Adrenal gland (tissue), 12 donors: ENCODE results near the gene SLC8A2. TPM values are rescaled to one million over a fixed set of nuclear protein-coding genes. Genes with fewer than 3 reads are reported as not detected.

ENCODE experiments used
- DNase-seq, 7 donors: peaks; one replicate each; pipeline ENCODE4 v3.0.0-alpha.2; 2019 to 2020
- H3K27ac ChIP-seq, 5 donors: fragments of 200-600 bp; sonication (generic) in 4 of 5; 1 replicate in 3 of 5; 2 replicates in 2 of 5; pipeline versions ENCODE4 v1.5.1 to v1.8.0; 2016 to 2020; ENCODE audit warnings: mild to moderate bottlenecking in 1 of 5
- H3K27me3 ChIP-seq: fragments of 200-600 bp; 2 replicates; pipeline ENCODE4 v1.8.0; 2021
- H3K36me3 ChIP-seq, 2 donors: fragments of 200-600 bp; replicated peaks in 1 of 2; 1 replicate in 1 of 2; 2 replicates in 1 of 2; pipeline versions ENCODE4 v1.5.1 to v1.8.0; 2018 to 2022
- H3K4me1 ChIP-seq, 2 donors: fragments of 200-600 bp; replicated peaks in 1 of 2; 1 replicate in 1 of 2; 2 replicates in 1 of 2; pipeline versions ENCODE4 v1.5.1 to v1.8.0; 2018 to 2021
- H3K4me3 ChIP-seq, 4 donors: fragments of 200-600 bp; sonication (generic) in 3 of 4; one replicate each; pipeline ENCODE4 v1.5.1; 2016 to 2018
- H3K9me3 ChIP-seq, 3 donors: fragments of 200-600 bp; sonication (generic) in 1 of 3; replicated peaks in 1 of 3; 1 replicate in 2 of 3; 2 replicates in 1 of 3; pipeline versions ENCODE4 v1.5.1 to v1.8.0; 2016 to 2021
- POLR2A ChIP-seq, 2 donors: fragments of 450-650 bp; IDR thresholded peaks; one replicate each; pipeline ENCODE4 v1.6.1; 2017; ENCODE audit warnings: antibody characterized with exemption in 2 of 2, mild to moderate bottlenecking in 2 of 2, moderate library complexity in 1 of 2
- WGBS, 4 donors: extraction: QIAGEN DNeasy Blood & Tissue Kit in 2 of 4; methylation state at CpG; one replicate each; pipeline versions ENCODE4 v1.1.5 to v1.1.7; 2013 to 2017; 5-methylcytosine and 5-hydroxymethylcytosine counted together
- intact Hi-C, 2 donors: fragments of 100-400 bp; cut with DNase I; formaldehyde crosslinking; loops; one replicate each; pipeline versions ENCODE4 v1.14.1 to v1.15.0; 2022 to 2023
- polyA plus RNA-seq, 3 donors: library from polyadenylated mRNA; stranded (reverse); fragments of 200-250 nt in 2 of 3; fragments of 350-450 nt in 1 of 3; fragmentation: Illumina TruSeq in 1 of 3; extraction: RNeasy Lipid Tissue Mini Kit (QIAGEN cat#74804) in 1 of 3; gene quantifications; one replicate each; pipeline ENCODE4 v1.2.3, GENCODE V29; 2013 to 2014
- total RNA-seq, 9 donors: library from RNA; depleted of rRNA in 4 of 9; stranded (reverse); fragments of >200 nt in 4 of 9; fragments of 120-200 nt in 1 of 9; fragmentation: NEBNext Ultra II Directional in 1 of 9; extraction: Animal tissue kit (Norgen Biotek cat#: 25700) in 1 of 9; gene quantifications; one replicate each; pipeline versions ENCODE4 v1.1.0 to v1.2.4, GENCODE V29; 2013 to 2023
- TF ChIP-seq, protein P1 (sequence below), 6 experiments: fragments of 450-650 bp in 4 of 6; fragments of 200-600 bp in 2 of 6; sonication (generic) in 1 of 6; IDR thresholded peaks; 1 replicate in 5 of 6; 2 replicates in 1 of 6; pipeline versions ENCODE4 v1.5.1 to v1.8.0; 2016 to 2021; ENCODE audit warnings: antibody characterized with exemption in 6 of 6, mild to moderate bottlenecking in 2 of 6, moderate library complexity in 1 of 6
- donor health status: healthy with polysubstance abuse.
- donor health status: Bipolar disorder and iron deficiency.
- donor health status: DM: yes; HTN: yes; CAD: no.
- donor health status: DM: no; HTN: no; CAD: no.
- donor health status: DM: no; HTN: no; CAD: no.
- donor health status: DM: yes; HTN: yes; CAD: no.

SLC8A2 gene
- total and polyA plus RNA-seq, 12 donors = 0.22 to 6.1 (median 3.0) TPM; not detected in 3

DNA sequence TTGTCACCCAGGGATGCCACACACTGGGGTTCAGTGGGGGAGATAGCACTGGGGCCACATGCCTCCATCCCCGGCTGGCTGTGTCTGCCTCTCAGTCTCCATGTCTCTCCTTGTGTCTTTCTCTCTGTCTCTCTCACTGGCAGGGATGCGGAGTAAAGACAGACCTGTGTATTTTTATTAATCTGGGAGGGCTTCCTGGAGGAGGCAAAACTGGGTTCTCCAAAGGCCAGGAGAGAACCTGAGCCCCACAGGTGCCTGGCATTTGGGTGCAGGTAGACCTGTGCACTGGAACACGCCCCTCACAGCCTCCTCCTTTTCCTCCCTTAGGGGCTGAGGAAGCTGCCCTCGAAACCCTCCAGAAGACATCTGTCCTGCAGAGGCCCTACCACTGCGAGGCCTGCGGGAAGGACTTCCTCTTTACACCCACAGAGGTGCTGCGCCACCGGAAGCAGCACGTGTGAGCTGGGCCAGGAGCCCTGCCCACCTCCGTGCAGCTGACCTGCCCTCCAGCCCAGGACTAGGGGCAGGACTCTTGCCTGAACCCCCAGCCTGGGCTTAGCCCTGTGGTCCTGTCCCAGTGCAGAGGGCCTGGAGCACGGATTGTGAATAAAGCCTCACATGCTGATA, 89.9 kb downstream of the SLC8A2 start:
- no peak for TF ChIP-seq POLR2A (IDR thresholded peaks at IDR 0.05)
- TF ChIP-seq, protein P1, sequence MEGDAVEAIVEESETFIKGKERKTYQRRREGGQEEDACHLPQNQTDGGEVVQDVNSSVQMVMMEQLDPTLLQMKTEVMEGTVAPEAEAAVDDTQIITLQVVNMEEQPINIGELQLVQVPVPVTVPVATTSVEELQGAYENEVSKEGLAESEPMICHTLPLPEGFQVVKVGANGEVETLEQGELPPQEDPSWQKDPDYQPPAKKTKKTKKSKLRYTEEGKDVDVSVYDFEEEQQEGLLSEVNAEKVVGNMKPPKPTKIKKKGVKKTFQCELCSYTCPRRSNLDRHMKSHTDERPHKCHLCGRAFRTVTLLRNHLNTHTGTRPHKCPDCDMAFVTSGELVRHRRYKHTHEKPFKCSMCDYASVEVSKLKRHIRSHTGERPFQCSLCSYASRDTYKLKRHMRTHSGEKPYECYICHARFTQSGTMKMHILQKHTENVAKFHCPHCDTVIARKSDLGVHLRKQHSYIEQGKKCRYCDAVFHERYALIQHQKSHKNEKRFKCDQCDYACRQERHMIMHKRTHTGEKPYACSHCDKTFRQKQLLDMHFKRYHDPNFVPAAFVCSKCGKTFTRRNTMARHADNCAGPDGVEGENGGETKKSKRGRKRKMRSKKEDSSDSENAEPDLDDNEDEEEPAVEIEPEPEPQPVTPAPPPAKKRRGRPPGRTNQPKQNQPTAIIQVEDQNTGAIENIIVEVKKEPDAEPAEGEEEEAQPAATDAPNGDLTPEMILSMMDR (IDR thresholded peaks at IDR 0.05) = no peak
- Histone ChIP-seq H3K36me3 (peaks cover 0 to 45% of the 10 kb centered on the region in 2 donors), H3K4me3 (no peak overlapping the region), H3K27ac (no peak overlapping the region), H3K27me3 (no peaks in the 10 kb centered on the region), H3K9me3 (no peaks in the 10 kb centered on the region), H3K4me1 (peaks cover 0 to 5% of the 10 kb centered on the region in 2 donors)
- intact Hi-C loops = no loop called here
- no peak for DNase-seq
- WGBS, 4 donors = 72 to 100% (median 81%) methylated on average over 2 to 11 of the region's 11 CpGs

DNA sequence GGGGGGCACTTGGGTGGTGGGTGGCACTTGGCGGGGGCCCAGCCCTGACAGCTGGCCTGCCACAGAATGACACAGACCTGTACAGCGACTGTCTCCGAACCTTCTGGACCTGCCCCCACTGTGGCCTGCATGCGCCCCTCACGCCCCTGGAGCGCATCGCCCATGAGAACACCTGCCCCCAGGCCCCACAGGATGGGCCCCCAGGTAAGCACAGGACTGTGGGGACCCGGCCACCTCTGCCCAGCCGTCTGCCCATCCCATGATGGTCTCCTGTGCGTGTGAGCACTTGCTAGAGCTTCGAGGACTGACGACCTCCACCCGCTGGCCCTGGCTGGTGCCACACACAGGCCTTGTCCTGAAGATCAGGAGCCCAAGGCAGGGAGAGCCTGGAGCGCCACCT, 90.6 kb downstream of the SLC8A2 start:
- peaks cover 0 to 10% of the 10 kb centered on the region in 2 donors for H3K4me1 ChIP-seq
- 89 to 100% (median 93%) methylated on average over 3 to 14 of the region's 14 CpGs for WGBS, 4 donors
- intact Hi-C loops = no loop called here

GRCh38 chr19:47380559-47380958, 91.1 kb downstream of the SLC8A2 start:
- WGBS, 4 donors = 94 to 98% (median 96%) methylated on average over 4 to 6 of the region's 6 CpGs
- no peaks in the 10 kb centered on the region for H3K27me3 ChIP-seq
- H3K4me3 ChIP-seq = no peak overlapping the region
- no peaks in the 10 kb centered on the region for H3K9me3 ChIP-seq
- no peak overlapping the region for H3K27ac ChIP-seq
- peaks cover 0 to 57% of the 10 kb centered on the region in 2 donors for H3K36me3 ChIP-seq
- DNase-seq = no peak
- TF ChIP-seq POLR2A (IDR thresholded peaks at IDR 0.05) = no peak
- TF ChIP-seq, protein P1 (IDR thresholded peaks at IDR 0.05) = no peak
- peaks cover 0 to 10% of the 10 kb centered on the region in 2 donors for H3K4me1 ChIP-seq
- intact Hi-C loops = no loop called here

More for the DNA sequence above, 90.6 kb downstream of the SLC8A2 start:
- Histone ChIP-seq H3K27ac (no peak overlapping the region), H3K4me3 (no peak overlapping the region), H3K27me3 (no peaks in the 10 kb centered on the region), H3K9me3 (no peaks in the 10 kb centered on the region), H3K36me3 (peaks cover 0 to 52% of the 10 kb centered on the region in 2 donors)
- no peak for TF ChIP-seq POLR2A (IDR thresholded peaks at IDR 0.05)
- TF ChIP-seq, protein P1 (IDR thresholded peaks at IDR 0.05) = no peak
- DNase-seq = no peak

DNA sequence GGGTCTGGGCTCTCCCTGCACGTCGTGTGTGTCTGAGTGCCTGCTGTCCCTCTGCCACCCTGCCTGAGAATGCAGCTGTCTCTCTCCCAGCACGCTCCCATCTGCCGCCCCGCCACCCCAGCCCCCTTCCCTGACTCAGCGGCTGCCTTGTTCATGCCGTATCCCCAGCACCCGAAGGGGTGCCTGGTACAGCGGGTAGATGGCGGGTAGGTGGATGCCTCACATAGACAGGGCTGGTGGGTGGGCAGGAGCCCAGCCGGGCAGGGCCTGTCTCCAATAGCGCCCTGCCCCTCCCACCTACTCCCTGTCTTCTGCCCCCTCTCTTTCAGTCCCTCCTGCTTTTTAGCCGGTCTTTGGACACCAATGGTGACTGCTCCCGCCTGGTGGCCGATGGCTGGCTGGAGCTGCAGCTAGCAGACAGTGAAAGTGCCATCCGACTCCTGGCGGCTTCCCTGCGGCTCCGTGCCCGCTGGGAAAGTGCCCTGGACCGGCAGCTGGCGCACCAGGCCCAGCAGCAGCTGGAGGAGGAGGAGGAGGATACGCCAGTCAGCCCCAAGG, 92.2 kb downstream of the SLC8A2 start:
- Histone ChIP-seq H3K36me3 (peaks cover 0 to 68% of the 10 kb centered on the region in 2 donors), H3K4me3 (no peak overlapping the region), H3K4me1 (peaks cover 0 to 10% of the 10 kb centered on the region in 2 donors), H3K27me3 (no peaks in the 10 kb centered on the region), H3K27ac (no peak overlapping the region), H3K9me3 (no peaks in the 10 kb centered on the region)
- 91 to 98% (median 94%) methylated on average over 7 to 23 of the region's 23 CpGs for WGBS, 4 donors
- TF ChIP-seq POLR2A (IDR thresholded peaks at IDR 0.05) = no peak
- TF ChIP-seq, protein P1 (IDR thresholded peaks at IDR 0.05) = no peak
- no peak for DNase-seq
- intact Hi-C loops = no loop called here
